MM.1S (cell line): ENCODE results near the gene SOD1.

Source experiments
- DNase-seq: peaks from one replicate; pipeline ENCODE4 v3.0.0-alpha.2; 2015
- H2AFZ ChIP-seq: fragments of 300-600 bp; sonication (generic); 2 replicates; pipeline ENCODE4 v1.6.0; 2016; ENCODE audit warnings: antibody characterized with exemption, low read length
- H3F3A ChIP-seq: fragments of 300-600 bp; sonication (generic); 2 replicates; pipeline ENCODE4 v1.6.1; 2016; ENCODE audit warnings: mild to moderate bottlenecking, antibody characterized with exemption, low read length, moderate library complexity, mixed read lengths; ENCODE audit not compliant: insufficient read depth
- H3K27ac ChIP-seq: fragments of 300-600 bp; sonication (generic); 2 replicates; pipeline ENCODE4 v1.5.1; 2016; ENCODE audit warnings: mild to moderate bottlenecking, low read length
- H3K27me3 ChIP-seq: fragments of 300-600 bp; sonication (generic); replicated peaks from 2 replicates; pipeline ENCODE4 v1.6.0; 2016; ENCODE audit warnings: low read length; ENCODE audit not compliant: insufficient read depth
- H3K36me3 ChIP-seq: fragments of 300-600 bp; sonication (generic); replicated peaks from 2 replicates; pipeline ENCODE4 v1.6.1; 2016; ENCODE audit warnings: mild to moderate bottlenecking, low read length, mixed read lengths; ENCODE audit not compliant: insufficient read depth
- H3K4me1 ChIP-seq: fragments of 300-600 bp; sonication (generic); 2 replicates; pipeline ENCODE4 v1.6.1; 2016; ENCODE audit warnings: low read length, mixed read lengths
- H3K4me2 ChIP-seq: fragments of 300-600 bp; sonication (generic); 2 replicates; pipeline ENCODE4 v1.6.0; 2016; ENCODE audit warnings: low read depth, low read length
- H3K4me3 ChIP-seq: fragments of 300-600 bp; sonication (generic); 2 replicates; pipeline ENCODE4 v1.5.1; 2016; ENCODE audit warnings: low read length, mixed read lengths
- H3K79me2 ChIP-seq: fragments of 300-600 bp; sonication (generic); 2 replicates; pipeline ENCODE4 v1.6.1; 2016; ENCODE audit warnings: mixed run types, low read length, mixed read lengths
- H3K9ac ChIP-seq: fragments of 300-600 bp; sonication (generic); 2 replicates; pipeline ENCODE4 v1.6.1; 2016; ENCODE audit warnings: low read length, mixed read lengths
- H3K9me2 ChIP-seq: fragments of 300-600 bp; sonication (generic); replicated peaks from 2 replicates; pipeline ENCODE4 v1.6.1; 2016; ENCODE audit warnings: mild to moderate bottlenecking, low read length, mixed read lengths; ENCODE audit not compliant: insufficient read depth
- H3K9me3 ChIP-seq: fragments of 300-600 bp; sonication (generic); replicated peaks from 2 replicates; pipeline ENCODE4 v1.6.1; 2016; ENCODE audit warnings: mild to moderate bottlenecking, low read length, mixed read lengths; ENCODE audit not compliant: insufficient read depth
- H4K20me1 ChIP-seq: fragments of 300-600 bp; sonication (generic); 2 replicates; pipeline ENCODE4 v1.6.1; 2016; ENCODE audit warnings: mild to moderate bottlenecking, low read length, moderate library complexity, mixed read lengths; ENCODE audit not compliant: insufficient read depth
- CTCF ChIP-seq: fragments of 300-600 bp; sonication (generic); IDR thresholded peaks from 2 replicates; pipeline ENCODE4 v1.5.1; 2016; ENCODE audit warnings: antibody characterized with exemption, low read length, mixed read lengths
- EZH2 ChIP-seq: fragments of 300-600 bp; sonication (generic); optimal IDR thresholded peaks from 2 replicates; pipeline ENCODE3; 2017; ENCODE audit warnings: low read depth, mild to moderate bottlenecking, antibody characterized with exemption, low read length, mixed read lengths
- EZH2phosphoT487 ChIP-seq: fragments of 300-600 bp; sonication (generic); IDR thresholded peaks from 2 replicates; pipeline ENCODE4 v1.6.1; 2018; ENCODE audit warnings: antibody characterized with exemption, low read length

SOD1 gene

GRCh38 chr21:31684918-31685317 is 25.4 kb downstream of the SOD1 start:
- Histone ChIP-seq H3K9me2 (no peaks in the 10 kb centered on the region), H3K4me3 (no peak overlapping the region), H3K9ac (no peak overlapping the region), H4K20me1 (no peaks in the 10 kb centered on the region), H3K4me1 (no peaks in the 10 kb centered on the region), H3K27ac (no peak overlapping the region), H3F3A (no peaks in the 10 kb centered on the region), H3K79me2 (peaks cover 13% of the 10 kb centered on the region; the same call in 1 of the 2 replicates), H3K9me3 (no peaks in the 10 kb centered on the region), H3K4me2 (no peak overlapping the region), H3K36me3 (peaks cover 12% of the 10 kb centered on the region), H3K27me3 (no peaks in the 10 kb centered on the region), H2AFZ (no peak overlapping the region)
- TF ChIP-seq EZH2 (no peak), EZH2phosphoT487 (no peak), CTCF (no peak)
- no peak for DNase-seq

GRCh38 chr21:31686272-31686915 is 26.9 kb downstream of the SOD1 start:
- Histone ChIP-seq H3K9me2 (no peaks in the 10 kb centered on the region), H3K4me2 (no peak overlapping the region), H3K27ac (no peak overlapping the region), H4K20me1 (no peaks in the 10 kb centered on the region), H3F3A (no peaks in the 10 kb centered on the region), H3K9ac (no peak overlapping the region), H3K27me3 (no peaks in the 10 kb centered on the region), H3K4me1 (no peaks in the 10 kb centered on the region), H3K4me3 (no peak overlapping the region), H3K36me3 (peaks cover 15% of the 10 kb centered on the region), H3K79me2 (peaks cover 19% of the 10 kb centered on the region; the same call in 1 of the 2 replicates), H3K9me3 (no peaks in the 10 kb centered on the region), H2AFZ (no peak overlapping the region)
- TF ChIP-seq EZH2 (no peak), CTCF (no peak), EZH2phosphoT487 (no peak)
- DNase-seq, result no peak

GRCh38 chr21:31687108-31687507 is 27.6 kb downstream of the SOD1 start:
- H3K9me2 ChIP-seq, result no peaks in the 10 kb centered on the region
- H4K20me1 ChIP-seq, result no peaks in the 10 kb centered on the region
- no peak overlapping the region for H3K4me2 ChIP-seq
- H3K4me1 ChIP-seq, result no peaks in the 10 kb centered on the region
- DNase-seq, result no peak
- H3K79me2 ChIP-seq, result peaks cover 19% of the 10 kb centered on the region; the same call in 1 of the 2 replicates
- no peak overlapping the region for H3K27ac ChIP-seq
- no peaks in the 10 kb centered on the region for H3K27me3 ChIP-seq
- no peak overlapping the region for H3K9ac ChIP-seq
- peaks cover 19% of the 10 kb centered on the region for H3K36me3 ChIP-seq
- no peak overlapping the region for H2AFZ ChIP-seq
- H3K4me3 ChIP-seq, result no peak overlapping the region
- H3F3A ChIP-seq, result no peaks in the 10 kb centered on the region
- no peaks in the 10 kb centered on the region for H3K9me3 ChIP-seq
- no peak for TF ChIP-seq EZH2
- no peak for TF ChIP-seq EZH2phosphoT487
- no peak for TF ChIP-seq CTCF
